BLaER1 treated with 17β-estradiol and CSF1 and Interleukin-3, amounts not matched to agents 10 nM and 100 nM (cell line): ENCODE measurements around the gene TBC1D23.
"Not testable (repeated sequence)": the region's sequence is repeated elsewhere in the genome, so short reads cannot be mapped to it uniquely, and the experiment has no call there.

Experiments used
- H3K27ac ChIP-seq, 11 experiments: shearing (Covaris generic); formaldehyde crosslinking; 2 replicates each; pipeline ENCODE4 v1.8.1; 2022
- H3K27me3 ChIP-seq, 11 experiments: shearing (Covaris generic); formaldehyde crosslinking; 2 replicates each; pipeline ENCODE4 v1.8.1; 2022
- H3K36me3 ChIP-seq, 11 experiments: shearing (Covaris generic); formaldehyde crosslinking; 2 replicates each; pipeline ENCODE4 v1.8.1; 2022
- H3K4me1 ChIP-seq, 10 experiments: shearing (Covaris generic); formaldehyde crosslinking; 2 replicates each; pipeline ENCODE4 v1.8.1; 2022
- H3K4me2 ChIP-seq, 11 experiments: shearing (Covaris generic); formaldehyde crosslinking; 2 replicates each; pipeline ENCODE4 v1.8.1; 2022
- H3K4me3 ChIP-seq, 10 experiments: shearing (Covaris generic); formaldehyde crosslinking; 2 replicates each; pipeline ENCODE4 v1.8.1; 2022
- H3K9ac ChIP-seq, 11 experiments: shearing (Covaris generic); formaldehyde crosslinking; 2 replicates each; pipeline ENCODE4 v1.8.1; 2022
- H3K9me3 ChIP-seq, 11 experiments: shearing (Covaris generic); formaldehyde crosslinking; replicated peaks in 1 of 11; 2 replicates each; pipeline ENCODE4 v1.8.1; 2022
- H4K20me1 ChIP-seq, 11 experiments: shearing (Covaris generic); formaldehyde crosslinking; 2 replicates each; pipeline ENCODE4 v1.8.1; 2022
- Cebpa-rat ChIP-seq, 11 experiments: shearing (Covaris generic); IDR thresholded peaks; 2 replicates each; pipeline ENCODE4 v1.8.1; 2022

Gene TBC1D23

GRCh38 chr3:100264242-100264641, 3.5 kb downstream of the TBC1D23 start:
- Histone ChIP-seq H4K20me1 (peaks cover 21 to 71% (median 47%) of the 10 kb centered on the region in 11 experiments; a peak in 19 of 22 replicates), H3K4me1 (peaks cover 19 to 68% (median 33%) of the 10 kb centered on the region in 10 experiments), H3K4me3 (no peak overlapping the region), H3K9me3 (no peaks in the 10 kb centered on the region), H3K9ac (no peak overlapping the region), H3K27ac (no peak overlapping the region), H3K4me2 (peak overlapping the region in 6 of 11 experiments; percentile 31 to 97 (median 39); a peak in 8 of 22 replicates), H3K27me3 (no peaks in the 10 kb centered on the region), H3K36me3 (0 out of 22 replicates have a peak, but pooled peaks cover 0 to 4% (median 0%) of the 10 kb centered on the region in 11 experiments)
- TF ChIP-seq Cebpa-rat (IDR thresholded peaks at IDR 0.05): no peak

DNA sequence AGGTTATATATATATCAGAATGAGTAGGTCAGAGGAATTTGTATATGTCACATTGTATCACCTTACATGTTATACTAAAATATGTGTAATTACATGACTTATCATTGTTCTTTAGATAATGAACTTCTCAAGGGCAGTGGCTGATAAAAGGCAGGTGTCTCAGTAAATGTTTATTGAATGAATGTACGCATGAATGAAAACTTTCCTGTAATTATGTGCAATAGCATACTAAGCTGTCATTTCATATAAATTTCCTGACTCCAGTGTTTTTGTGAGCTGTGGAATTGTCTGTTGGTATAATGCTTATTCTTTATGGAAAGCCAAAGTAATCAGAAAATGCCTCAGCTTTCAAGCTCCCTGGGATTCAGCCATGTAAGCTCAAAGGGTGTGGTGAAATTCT, 4.2 kb downstream of the TBC1D23 start:
- H3K4me3 ChIP-seq: no peak overlapping the region
- H3K27me3 ChIP-seq: no peaks in the 10 kb centered on the region
- H3K9me3 ChIP-seq: no peaks in the 10 kb centered on the region
- H3K36me3 ChIP-seq: 0 out of 22 replicates have a peak, but pooled peaks cover 0 to 4% (median 0%) of the 10 kb centered on the region in 11 experiments
- H3K4me1 ChIP-seq: peaks cover 21 to 66% (median 29%) of the 10 kb centered on the region in 10 experiments
- H4K20me1 ChIP-seq: peaks cover 24 to 79% (median 54%) of the 10 kb centered on the region in 11 experiments; a peak in 20 of 22 replicates
- TF ChIP-seq Cebpa-rat (IDR thresholded peaks at IDR 0.05): no peak
- no peak overlapping the region for H3K4me2 ChIP-seq
- H3K9ac ChIP-seq: no peak overlapping the region
- H3K27ac ChIP-seq: no peak overlapping the region

- no peak for TF ChIP-seq Cebpa-rat (IDR thresholded peaks at IDR 0.05)
- Histone ChIP-seq H4K20me1 (peaks cover 27 to 94% (median 65%) of the 10 kb centered on the region in 11 experiments; a peak in 20 of 22 replicates), H3K27ac (no peak overlapping the region), H3K36me3 (0 out of 22 replicates have a peak, but pooled peaks cover 0 to 4% (median 0%) of the 10 kb centered on the region in 11 experiments), H3K4me1 (peaks cover 15 to 63% (median 22%) of the 10 kb centered on the region in 10 experiments), H3K9ac (no peak overlapping the region), H3K4me3 (no peak overlapping the region), H3K9me3 (no peaks in the 10 kb centered on the region), H3K4me2 (no peak overlapping the region), H3K27me3 (no peaks in the 10 kb centered on the region)
These were observed 5.7 kb downstream of the TBC1D23 start for GRCh38 chr3:100266531-100266930.

- Histone ChIP-seq H4K20me1 (peaks cover 27 to 92% (median 68%) of the 10 kb centered on the region in 11 experiments; a peak in 20 of 22 replicates), H3K9ac (no peak overlapping the region), H3K4me3 (no peak overlapping the region), H3K9me3 (no peaks in the 10 kb centered on the region), H3K27me3 (no peaks in the 10 kb centered on the region), H3K4me1 (peaks cover 0 to 53% (median 11%) of the 10 kb centered on the region in 10 experiments; a peak in 14 of 20 replicates), H3K36me3 (0 out of 22 replicates have a peak, but pooled peaks cover 0 to 4% (median 0%) of the 10 kb centered on the region in 11 experiments), H3K27ac (no peak overlapping the region), H3K4me2 (no peak overlapping the region)
- no peak for TF ChIP-seq Cebpa-rat (IDR thresholded peaks at IDR 0.05)
These were observed 7.4 kb downstream of the TBC1D23 start for GRCh38 chr3:100268156-100268555.

DNA sequence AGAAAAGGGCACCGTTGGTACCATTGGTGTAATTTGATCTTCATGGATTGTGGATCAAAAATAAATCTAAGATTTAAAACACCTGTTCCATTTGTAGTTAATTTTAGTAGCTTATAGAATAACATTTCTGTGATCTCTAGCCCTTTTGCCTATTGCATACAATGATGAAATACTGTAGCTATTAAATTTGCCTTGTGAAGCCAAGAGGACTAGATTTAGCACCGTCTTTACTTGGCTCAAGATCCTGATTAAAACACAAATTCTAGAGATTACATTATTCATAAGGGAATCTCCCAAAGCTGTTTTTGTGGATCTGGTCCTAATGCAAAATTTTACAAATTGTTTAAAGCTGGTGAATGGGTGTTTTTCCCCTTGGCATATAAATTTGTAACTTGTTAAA, 8.2 kb downstream of the TBC1D23 start:
- no peak overlapping the region for H3K9ac ChIP-seq
- peaks cover 23 to 91% (median 64%) of the 10 kb centered on the region in 11 experiments; a peak in 20 of 22 replicates for H4K20me1 ChIP-seq
- H3K27me3 ChIP-seq: no peaks in the 10 kb centered on the region
- no peak overlapping the region for H3K4me3 ChIP-seq
- H3K9me3 ChIP-seq: no peaks in the 10 kb centered on the region
- no peak overlapping the region; a peak in 1 of 22 replicates for H3K27ac ChIP-seq
- peaks cover 0 to 45% (median 3%) of the 10 kb centered on the region in 10 experiments; a peak in 12 of 20 replicates for H3K4me1 ChIP-seq
- H3K36me3 ChIP-seq: 0 out of 22 replicates have a peak, but pooled peaks cover 0 to 4% (median 0%) of the 10 kb centered on the region in 11 experiments
- H3K4me2 ChIP-seq: peak overlapping the region in 2 of 11 experiments; percentile 2 to 7; a peak in 2 of 22 replicates
- TF ChIP-seq Cebpa-rat (IDR thresholded peaks at IDR 0.05): no peak

DNA sequence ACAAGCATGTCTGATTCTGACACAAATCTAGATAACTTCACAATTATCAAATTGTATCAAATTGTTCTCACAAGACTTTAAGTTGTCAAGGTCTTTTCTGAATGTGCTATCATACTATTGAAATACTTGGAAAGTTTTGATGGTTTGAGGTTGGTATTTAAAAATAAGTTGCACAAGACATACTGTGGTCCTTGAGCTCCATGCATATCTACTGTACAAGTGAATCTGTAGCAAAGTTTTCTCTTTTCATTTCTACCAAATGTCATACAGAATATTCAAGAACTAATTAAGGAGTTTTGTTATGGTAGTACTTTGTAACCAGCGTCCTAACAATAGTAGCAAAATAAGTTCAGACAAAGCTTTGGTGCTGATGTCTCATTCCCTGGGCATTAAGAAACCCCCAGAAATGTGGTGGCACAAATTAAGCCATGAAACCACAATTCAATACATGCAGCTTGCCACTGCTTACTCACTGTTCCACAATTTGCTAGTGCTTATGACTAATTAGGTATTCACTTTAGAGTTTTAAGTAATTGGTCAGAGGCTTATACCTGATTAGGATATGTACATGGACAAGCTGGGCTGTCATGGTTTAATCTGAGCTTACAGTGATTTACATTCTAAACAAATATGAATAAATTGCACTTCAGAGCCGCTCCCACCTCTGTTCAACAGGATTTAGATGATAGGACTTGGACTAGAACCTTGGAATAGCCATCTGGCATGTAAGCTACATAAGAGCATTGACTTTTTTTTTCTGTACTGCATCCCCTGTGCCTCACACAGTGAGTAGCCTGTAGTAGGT, 8.8 kb downstream of the TBC1D23 start:
- Histone ChIP-seq H3K9me3 (no peaks in the 10 kb centered on the region), H4K20me1 (peaks cover 23 to 91% (median 61%) of the 10 kb centered on the region in 11 experiments; a peak in 20 of 22 replicates), H3K4me2 (peak overlapping the region in 3 of 11 experiments; percentile 2 to 7 (median 2); a peak in 3 of 22 replicates), H3K4me3 (no peak overlapping the region), H3K36me3 (0 out of 22 replicates have a peak, but pooled peaks cover 0 to 4% (median 0%) of the 10 kb centered on the region in 11 experiments), H3K27me3 (no peaks in the 10 kb centered on the region), H3K27ac (no peak overlapping the region; a peak in 1 of 22 replicates), H3K9ac (no peak overlapping the region), H3K4me1 (peaks cover 0 to 39% (median 2%) of the 10 kb centered on the region in 10 experiments; a peak in 8 of 20 replicates)
- no peak for TF ChIP-seq Cebpa-rat (IDR thresholded peaks at IDR 0.05)

GRCh38 chr3:100270215-100270583, 9.4 kb downstream of the TBC1D23 start:
- no peak for TF ChIP-seq Cebpa-rat (IDR thresholded peaks at IDR 0.05)
- Histone ChIP-seq H3K9ac (no peak overlapping the region), H3K36me3 (0 out of 22 replicates have a peak, but pooled peaks cover 0 to 4% (median 0%) of the 10 kb centered on the region in 11 experiments), H3K4me1 (peaks cover 0 to 34% (median 2%) of the 10 kb centered on the region in 10 experiments; a peak in 8 of 20 replicates), H3K4me3 (no peak overlapping the region), H3K27me3 (no peaks in the 10 kb centered on the region), H3K27ac (no peak overlapping the region), H4K20me1 (peaks cover 22 to 91% (median 61%) of the 10 kb centered on the region in 11 experiments; a peak in 21 of 22 replicates), H3K9me3 (no peaks in the 10 kb centered on the region), H3K4me2 (peak overlapping the region in 3 of 11 experiments; percentile 2 to 7 (median 2); a peak in 1 of 22 replicates)

DNA sequence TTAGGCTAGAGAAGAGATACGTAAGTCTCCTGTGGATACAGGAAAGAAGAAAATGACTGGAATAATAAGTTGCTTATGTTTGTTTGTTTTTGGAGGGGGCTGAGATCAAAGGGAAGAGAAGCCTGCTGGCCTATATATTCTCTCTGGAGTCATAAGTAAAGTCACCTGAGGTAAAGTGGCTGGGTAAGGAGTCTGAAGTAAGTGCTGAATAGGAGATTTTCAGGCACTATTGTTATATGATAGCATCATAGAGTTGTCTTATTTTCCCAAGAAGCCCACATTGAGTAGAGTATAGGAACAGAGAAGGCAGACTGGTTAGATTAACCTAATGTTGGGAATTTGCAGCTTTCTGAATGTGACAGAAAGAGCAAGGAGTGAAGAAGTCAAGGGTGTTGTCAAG, 10.7 kb downstream of the TBC1D23 start:
- H3K4me2 ChIP-seq: no peak overlapping the region
- peaks cover 26 to 91% (median 60%) of the 10 kb centered on the region in 11 experiments; a peak in 21 of 22 replicates for H4K20me1 ChIP-seq
- no peak overlapping the region for H3K27ac ChIP-seq
- no peak overlapping the region for H3K9ac ChIP-seq
- H3K36me3 ChIP-seq: 0 out of 22 replicates have a peak, but pooled peaks cover 0 to 4% (median 0%) of the 10 kb centered on the region in 11 experiments
- H3K9me3 ChIP-seq: no peaks in the 10 kb centered on the region
- no peaks in the 10 kb centered on the region for H3K27me3 ChIP-seq
- TF ChIP-seq Cebpa-rat (IDR thresholded peaks at IDR 0.05): no peak
- H3K4me1 ChIP-seq: peaks cover 0 to 30% (median 2%) of the 10 kb centered on the region in 10 experiments; a peak in 8 of 20 replicates
- H3K4me3 ChIP-seq: no peak overlapping the region

DNA sequence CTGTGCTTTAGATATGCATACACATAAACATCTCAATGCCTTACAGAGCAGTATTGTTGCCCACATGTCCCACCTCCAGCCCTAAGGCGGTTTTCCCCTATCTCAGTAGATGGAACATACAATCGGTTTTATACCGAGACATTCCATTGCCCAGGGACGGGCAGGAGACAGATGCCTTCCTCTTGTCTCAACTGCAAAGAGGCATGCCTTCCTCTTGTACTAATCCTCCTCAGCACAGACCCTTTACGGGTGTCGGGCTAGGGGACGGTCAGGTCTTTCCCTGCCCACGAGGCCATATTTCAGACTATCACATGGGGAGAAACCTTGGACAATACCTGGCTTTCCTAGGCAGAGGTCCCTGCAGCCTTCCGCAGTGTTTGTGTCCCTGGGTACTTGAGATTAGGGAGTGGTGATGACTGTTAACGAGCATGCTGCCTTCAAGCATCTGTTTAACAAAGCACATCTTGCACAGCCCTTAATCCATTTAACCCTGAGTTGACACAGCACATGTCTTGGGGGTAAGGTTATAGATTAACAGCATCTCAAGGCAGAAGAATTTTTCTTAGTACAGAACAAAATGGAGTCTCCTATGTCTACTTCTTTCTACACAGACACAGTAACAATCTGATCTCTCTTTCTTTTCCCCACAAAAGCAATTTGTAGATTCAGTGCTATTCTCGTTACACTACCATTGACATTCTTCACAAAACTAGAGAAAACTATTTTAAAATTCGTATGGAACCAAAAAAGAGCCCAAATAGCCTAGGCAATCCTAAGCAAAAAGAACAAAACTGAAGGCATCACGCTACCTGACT, 12.2 kb downstream of the TBC1D23 start:
- not testable (repeated sequence) for H3K9ac ChIP-seq, H3K9me3 ChIP-seq, H3K4me3 ChIP-seq, H3K27me3 ChIP-seq, H3K4me2 ChIP-seq, H3K27ac ChIP-seq, H3K36me3 ChIP-seq
- peaks cover 0 to 22% (median 2%) of the 10 kb centered on the region in 10 experiments; a peak in 8 of 20 replicates for H3K4me1 ChIP-seq
- peaks cover 27 to 91% (median 59%) of the 10 kb centered on the region in 11 experiments; a peak in 20 of 22 replicates for H4K20me1 ChIP-seq
